Measurements from ENCODE around the gene MALRD1. TPM values are rescaled to one million over a fixed set of nuclear protein-coding genes. Genes with fewer than 3 reads are reported as not detected.

The MALRD1 gene
- total RNA-seq, 1 donor from 2014 or later = 0.28 TPM

DNA sequence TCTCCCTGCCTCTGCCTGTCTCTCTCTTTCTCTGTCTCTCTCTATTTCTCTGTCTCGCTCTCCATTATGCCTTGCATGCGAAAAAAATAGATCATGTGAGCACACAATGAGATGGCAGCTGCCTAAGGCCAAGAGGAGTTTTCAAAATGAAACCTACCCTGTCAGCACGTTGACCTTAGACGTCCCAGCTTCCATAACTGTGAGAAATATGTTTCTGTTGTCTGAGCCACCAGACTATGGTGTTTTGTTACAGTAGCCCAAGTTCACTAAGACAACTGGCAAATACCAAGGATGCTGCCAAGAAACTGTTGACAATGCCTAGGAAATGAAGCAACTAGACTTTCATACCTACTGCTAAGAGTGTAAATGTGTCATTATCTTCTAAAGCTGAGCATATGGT is 697.1 kb downstream of the MALRD1 start:
- no peaks in the 10 kb centered on the region for H3K27me3 Mint-ChIP-seq (ENCODE audit: unreplicated experiment)
- H3K27ac Mint-ChIP-seq (ENCODE audit: unreplicated experiment) = no peak overlapping the region
- DNase-seq (ENCODE audit: low spot score) = no peak
- no peaks in the 10 kb centered on the region for H3K4me1 Mint-ChIP-seq (ENCODE audit: unreplicated experiment)
- no peaks in the 10 kb centered on the region for H3K36me3 Mint-ChIP-seq (ENCODE audit: low read depth, unreplicated experiment)
- no peaks in the 10 kb centered on the region for H3K9me3 Mint-ChIP-seq (ENCODE audit: unreplicated experiment)
- no peak overlapping the region for H3K4me3 Mint-ChIP-seq (ENCODE audit: unreplicated experiment)
- TF ChIP-seq, protein P1, sequence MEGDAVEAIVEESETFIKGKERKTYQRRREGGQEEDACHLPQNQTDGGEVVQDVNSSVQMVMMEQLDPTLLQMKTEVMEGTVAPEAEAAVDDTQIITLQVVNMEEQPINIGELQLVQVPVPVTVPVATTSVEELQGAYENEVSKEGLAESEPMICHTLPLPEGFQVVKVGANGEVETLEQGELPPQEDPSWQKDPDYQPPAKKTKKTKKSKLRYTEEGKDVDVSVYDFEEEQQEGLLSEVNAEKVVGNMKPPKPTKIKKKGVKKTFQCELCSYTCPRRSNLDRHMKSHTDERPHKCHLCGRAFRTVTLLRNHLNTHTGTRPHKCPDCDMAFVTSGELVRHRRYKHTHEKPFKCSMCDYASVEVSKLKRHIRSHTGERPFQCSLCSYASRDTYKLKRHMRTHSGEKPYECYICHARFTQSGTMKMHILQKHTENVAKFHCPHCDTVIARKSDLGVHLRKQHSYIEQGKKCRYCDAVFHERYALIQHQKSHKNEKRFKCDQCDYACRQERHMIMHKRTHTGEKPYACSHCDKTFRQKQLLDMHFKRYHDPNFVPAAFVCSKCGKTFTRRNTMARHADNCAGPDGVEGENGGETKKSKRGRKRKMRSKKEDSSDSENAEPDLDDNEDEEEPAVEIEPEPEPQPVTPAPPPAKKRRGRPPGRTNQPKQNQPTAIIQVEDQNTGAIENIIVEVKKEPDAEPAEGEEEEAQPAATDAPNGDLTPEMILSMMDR (IDR thresholded peaks at IDR 0.05; ENCODE audit: unreplicated experiment) = no peak

DNA sequence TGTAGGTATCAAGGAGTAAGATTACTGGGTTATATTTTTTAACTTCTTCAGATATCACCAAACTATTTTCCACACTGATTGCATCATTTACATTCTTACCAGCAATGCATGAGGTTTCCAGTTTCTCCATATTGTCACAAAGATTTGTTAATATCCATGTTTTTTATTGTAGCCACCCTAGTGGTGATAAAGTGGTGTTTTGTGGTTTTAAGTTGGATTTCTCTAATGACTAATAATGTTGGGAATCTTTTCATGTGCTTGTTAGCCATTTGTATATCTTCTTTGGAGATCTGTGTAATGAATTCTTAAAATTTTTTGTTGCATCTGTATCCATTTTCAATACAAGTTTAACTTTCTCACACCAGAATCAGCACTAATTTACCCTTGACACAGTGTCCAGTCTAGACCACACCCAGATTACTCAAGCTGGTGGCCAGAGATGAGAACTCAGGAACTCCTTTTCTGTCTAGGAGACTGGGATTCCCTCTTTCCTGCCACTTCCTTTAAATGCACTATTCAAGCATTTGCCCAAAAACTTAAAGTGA is 700.7 kb downstream of the MALRD1 start:
- Mint-ChIP-seq H3K4me1 (ENCODE audit: unreplicated experiment) (no peaks in the 10 kb centered on the region), H3K27ac (ENCODE audit: unreplicated experiment) (no peak overlapping the region)
- no peak for DNase-seq (ENCODE audit: low spot score)

DNA sequence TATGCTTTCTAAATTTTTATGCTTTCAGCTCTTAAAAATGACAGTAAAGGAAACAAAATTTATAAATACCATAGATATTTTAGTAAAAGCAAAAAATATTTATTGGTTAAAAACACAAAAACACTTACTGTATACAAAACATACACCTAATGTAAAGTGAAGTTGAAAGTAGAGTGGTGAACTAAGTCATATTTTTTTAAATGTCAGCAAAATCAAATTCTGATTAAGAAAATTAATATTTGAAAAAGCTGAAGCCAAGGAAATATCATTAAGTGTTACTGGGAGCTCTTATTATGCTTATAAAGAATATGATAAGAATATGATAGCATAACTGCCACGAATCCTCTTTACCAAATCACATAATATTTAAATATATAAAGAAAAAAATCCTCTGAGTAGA is 702.4 kb downstream of the MALRD1 start:
- no peak for DNase-seq (ENCODE audit: low spot score)
- Mint-ChIP-seq H3K27ac (ENCODE audit: unreplicated experiment) (no peak overlapping the region), H3K27me3 (ENCODE audit: unreplicated experiment) (peaks cover 1% of the 10 kb centered on the region), H3K36me3 (ENCODE audit: low read depth, unreplicated experiment) (no peaks in the 10 kb centered on the region), H3K4me3 (ENCODE audit: unreplicated experiment) (no peak overlapping the region), H3K9me3 (ENCODE audit: unreplicated experiment) (no peaks in the 10 kb centered on the region), H3K4me1 (ENCODE audit: unreplicated experiment) (no peaks in the 10 kb centered on the region)
- TF ChIP-seq, protein P1 (IDR thresholded peaks at IDR 0.05; ENCODE audit: unreplicated experiment) = no peak

More for the DNA sequence above, 700.7 kb downstream of the MALRD1 start:
- H3K36me3 Mint-ChIP-seq (ENCODE audit: low read depth, unreplicated experiment) = no peaks in the 10 kb centered on the region
- TF ChIP-seq, protein P1 (IDR thresholded peaks at IDR 0.05; ENCODE audit: unreplicated experiment) = no peak
- no peak overlapping the region for H3K4me3 Mint-ChIP-seq (ENCODE audit: unreplicated experiment)
- no peaks in the 10 kb centered on the region for H3K27me3 Mint-ChIP-seq (ENCODE audit: unreplicated experiment)
- no peaks in the 10 kb centered on the region for H3K9me3 Mint-ChIP-seq (ENCODE audit: unreplicated experiment)

DNA sequence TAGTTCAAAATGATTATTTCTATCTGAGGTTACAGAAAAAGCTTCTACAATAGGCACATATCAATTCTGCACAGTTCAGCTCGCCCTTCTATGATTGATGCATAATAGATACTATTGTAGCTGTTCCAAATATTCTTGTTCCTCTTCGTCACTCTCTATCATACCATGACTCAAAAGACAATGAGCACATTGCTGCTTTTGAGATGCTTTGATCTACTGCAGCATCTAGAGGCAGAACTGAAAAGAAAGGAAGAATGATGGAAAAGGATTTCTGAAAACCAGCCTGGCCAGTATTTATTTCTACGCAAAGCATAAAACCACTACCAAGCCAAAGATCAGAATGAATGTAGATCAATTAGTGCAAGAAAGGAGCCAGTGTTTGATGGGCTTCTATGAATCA is 708.3 kb downstream of the MALRD1 start:
- Mint-ChIP-seq H3K36me3 (ENCODE audit: low read depth, unreplicated experiment) (no peaks in the 10 kb centered on the region), H3K9me3 (ENCODE audit: unreplicated experiment) (no peaks in the 10 kb centered on the region), H3K4me3 (ENCODE audit: unreplicated experiment) (no peak overlapping the region), H3K27ac (ENCODE audit: unreplicated experiment) (no peak overlapping the region), H3K4me1 (ENCODE audit: unreplicated experiment) (no peaks in the 10 kb centered on the region), H3K27me3 (ENCODE audit: unreplicated experiment) (peaks cover 1% of the 10 kb centered on the region)
- TF ChIP-seq, protein P1 (IDR thresholded peaks at IDR 0.05; ENCODE audit: unreplicated experiment) = no peak
- no peak for DNase-seq (ENCODE audit: low spot score)

DNA sequence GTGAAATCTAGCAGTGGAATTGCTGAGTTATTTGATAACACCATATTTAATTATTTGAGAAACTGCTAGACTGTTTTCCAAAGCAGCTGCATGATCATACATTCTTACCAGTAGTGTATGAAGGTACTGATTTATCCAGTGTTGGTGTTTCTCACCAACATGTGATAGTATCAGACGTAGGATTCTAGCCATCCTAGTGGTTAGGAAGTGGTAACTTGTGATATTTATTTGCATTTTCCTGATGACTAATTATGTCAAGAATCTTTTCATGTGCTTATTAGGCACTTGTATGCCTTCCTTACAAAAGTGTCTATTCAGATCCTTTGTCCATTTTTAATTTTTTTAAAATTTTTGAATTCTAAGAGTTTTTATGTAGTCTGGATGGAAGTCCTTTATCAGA is 713.4 kb downstream of the MALRD1 start:
- Mint-ChIP-seq H3K27me3 (ENCODE audit: unreplicated experiment) (no peaks in the 10 kb centered on the region), H3K36me3 (ENCODE audit: low read depth, unreplicated experiment) (no peaks in the 10 kb centered on the region), H3K4me1 (ENCODE audit: unreplicated experiment) (no peaks in the 10 kb centered on the region), H3K4me3 (ENCODE audit: unreplicated experiment) (no peak overlapping the region), H3K27ac (ENCODE audit: unreplicated experiment) (no peak overlapping the region), H3K9me3 (ENCODE audit: unreplicated experiment) (no peaks in the 10 kb centered on the region)
- DNase-seq (ENCODE audit: low spot score) = no peak
- TF ChIP-seq, protein P1 (IDR thresholded peaks at IDR 0.05; ENCODE audit: unreplicated experiment) = no peak
